ENCODE data around the gene DMXL2.
A peak's percentile ranks its signal among the peaks of the same experiment; 100 is the strongest.
"Not testable (repeated sequence)": the region's sequence is repeated elsewhere in the genome, so short reads cannot be mapped to it uniquely, and the experiment has no call there.

Gene DMXL2

DNA sequence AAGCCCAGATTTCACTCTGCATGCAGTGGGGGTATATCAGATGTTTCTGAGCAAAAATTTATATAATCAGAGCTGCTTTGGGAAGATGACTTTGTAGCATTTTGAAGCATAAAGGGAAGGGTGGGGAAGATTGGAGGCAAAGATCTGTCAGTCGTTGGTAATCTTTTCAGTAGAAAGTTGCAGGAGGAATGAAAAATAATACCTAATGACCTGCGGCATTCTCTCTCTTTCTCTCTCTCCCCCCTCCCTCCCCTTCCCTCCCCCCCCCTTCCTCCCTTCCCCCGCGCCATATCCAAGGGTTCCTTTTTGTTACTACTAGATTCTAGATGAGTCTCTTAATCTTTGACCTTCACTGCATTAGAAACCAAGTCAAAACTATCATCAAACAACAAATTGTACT is 1.5 kb upstream of the DMXL2 start:
- no peak for DNase-seq (ENCODE audit: low spot score)

DNA sequence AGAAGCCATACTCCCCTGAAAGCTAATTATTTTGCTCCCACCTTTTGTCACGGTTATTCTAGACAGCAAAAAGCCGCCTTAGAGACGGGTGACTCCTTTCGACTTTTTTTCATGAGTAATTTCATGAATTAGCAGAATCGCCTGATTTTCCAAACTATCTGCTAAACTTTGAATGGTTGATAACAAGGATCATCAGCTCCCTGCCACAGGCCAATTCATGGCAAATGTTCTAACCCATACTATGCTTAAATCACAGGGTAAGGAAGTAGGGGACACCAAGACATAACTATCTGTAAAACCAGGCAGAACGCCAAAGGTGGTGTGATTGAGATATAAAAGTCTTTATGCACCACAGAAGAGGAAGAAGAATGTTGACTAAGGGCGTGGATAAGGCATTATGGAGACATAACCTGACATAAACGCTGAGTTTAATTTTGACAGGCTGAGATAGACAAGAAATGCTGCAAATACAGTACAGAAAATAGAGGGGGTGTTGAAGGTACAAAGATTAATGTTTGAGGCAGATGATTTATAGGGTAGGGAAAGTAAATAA is 891 bp upstream of the DMXL2 start:
- DNase-seq (ENCODE audit: low spot score): peak; percentile 89

DNA sequence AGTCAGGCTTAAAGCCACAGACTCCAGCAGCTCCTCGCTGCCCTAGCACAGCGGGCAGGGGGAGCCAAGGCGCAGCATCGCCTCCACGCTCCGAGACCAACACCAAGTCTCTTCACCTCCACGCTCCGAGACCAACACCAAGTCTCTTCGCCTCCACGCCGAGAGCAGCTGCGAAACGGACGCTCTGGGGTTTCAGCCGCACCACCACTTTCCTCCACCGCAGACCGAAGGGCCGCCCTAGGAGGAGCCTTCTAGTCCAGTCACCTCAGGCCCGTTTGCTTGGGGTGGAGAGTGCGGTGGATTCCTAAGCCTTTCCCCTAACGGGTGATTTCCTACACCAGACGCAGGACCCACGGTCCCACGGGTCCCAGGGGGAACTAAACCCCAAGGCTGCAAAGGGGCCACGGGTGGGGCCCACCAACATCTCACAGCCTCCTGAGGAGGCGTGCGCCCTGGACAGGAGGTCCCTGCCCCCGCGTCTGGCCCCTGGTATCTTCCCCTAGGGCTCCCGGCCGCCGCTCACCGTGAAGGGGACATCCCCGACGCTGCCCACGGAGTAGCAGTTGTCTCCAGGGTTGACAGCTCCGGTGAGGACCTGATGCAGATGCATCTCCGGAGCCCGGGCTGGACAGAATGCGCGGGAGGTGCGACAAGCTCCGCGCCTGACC is 501 bp downstream of the DMXL2 start:
- peak; percentile 50 for DNase-seq (ENCODE audit: low spot score)

DNA sequence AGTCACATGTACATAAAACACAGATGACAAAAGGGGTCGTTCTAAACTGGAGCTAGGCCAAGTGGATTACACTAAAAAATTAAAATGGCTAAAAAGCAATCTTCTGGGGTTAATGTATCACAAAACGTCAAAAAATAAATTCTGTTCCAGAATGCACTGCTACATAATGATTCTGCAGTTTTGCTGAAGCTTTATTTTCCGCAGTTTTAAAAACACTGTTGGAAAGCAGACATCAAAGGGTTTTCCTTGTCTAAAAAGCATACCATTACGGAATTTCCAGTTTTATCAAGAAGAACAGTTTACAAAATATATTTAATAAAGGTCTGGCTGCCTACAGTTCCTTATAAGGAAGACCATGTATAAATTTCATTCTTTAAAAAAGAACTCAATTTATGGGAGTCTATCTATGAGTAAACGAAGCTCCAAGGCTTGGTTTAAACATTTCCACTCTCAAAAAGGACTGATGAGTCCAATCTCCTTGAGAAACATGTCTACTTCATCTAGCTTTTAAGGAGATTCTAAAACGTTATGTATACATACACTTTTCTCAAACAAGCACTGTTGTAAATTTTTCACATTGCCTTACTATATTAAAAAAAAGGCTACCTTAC is 1.3 kb downstream of the DMXL2 start:
- DNase-seq (ENCODE audit: low spot score): no peak

DNA sequence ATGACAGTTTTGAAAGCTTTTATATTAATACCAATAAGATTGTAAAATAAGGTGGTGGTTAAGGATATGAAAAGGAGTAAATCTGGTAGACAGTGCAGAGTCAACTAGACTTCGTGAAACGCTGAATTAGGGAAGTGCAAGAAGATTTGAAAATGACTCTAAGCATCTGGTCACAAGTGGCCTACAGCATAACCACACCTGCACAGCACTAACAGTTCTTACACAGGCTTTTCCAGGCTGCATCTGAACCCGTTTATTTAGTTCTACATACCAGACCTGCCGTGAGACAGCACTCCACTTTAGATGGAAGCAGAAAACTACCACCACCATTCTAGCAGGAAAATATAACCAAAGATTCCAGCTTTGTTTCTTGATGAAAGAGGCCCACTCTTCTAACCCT is 1.9 kb downstream of the DMXL2 start:
- DNase-seq (ENCODE audit: low spot score): no peak

DNA sequence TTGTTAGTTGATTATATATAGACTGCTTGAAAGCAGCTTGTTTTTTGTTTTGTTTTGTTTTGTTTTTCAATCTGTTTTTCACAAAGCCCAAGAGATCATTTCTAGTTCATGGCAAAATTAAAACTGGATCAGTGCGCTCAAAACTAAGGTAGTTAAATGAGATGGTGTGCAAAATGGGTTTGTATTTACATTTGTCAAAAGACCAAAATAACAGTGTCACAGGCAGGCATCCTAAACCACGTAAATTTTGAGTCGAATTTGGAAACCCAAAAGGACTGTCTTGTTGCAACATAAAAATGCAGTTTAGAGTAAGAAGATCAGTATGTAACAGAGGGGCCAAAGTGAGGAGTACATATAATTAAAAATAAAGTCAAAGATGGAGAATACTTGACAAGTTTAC is 2.4 kb downstream of the DMXL2 start:
- no peak for DNase-seq (ENCODE audit: low spot score)

DNA sequence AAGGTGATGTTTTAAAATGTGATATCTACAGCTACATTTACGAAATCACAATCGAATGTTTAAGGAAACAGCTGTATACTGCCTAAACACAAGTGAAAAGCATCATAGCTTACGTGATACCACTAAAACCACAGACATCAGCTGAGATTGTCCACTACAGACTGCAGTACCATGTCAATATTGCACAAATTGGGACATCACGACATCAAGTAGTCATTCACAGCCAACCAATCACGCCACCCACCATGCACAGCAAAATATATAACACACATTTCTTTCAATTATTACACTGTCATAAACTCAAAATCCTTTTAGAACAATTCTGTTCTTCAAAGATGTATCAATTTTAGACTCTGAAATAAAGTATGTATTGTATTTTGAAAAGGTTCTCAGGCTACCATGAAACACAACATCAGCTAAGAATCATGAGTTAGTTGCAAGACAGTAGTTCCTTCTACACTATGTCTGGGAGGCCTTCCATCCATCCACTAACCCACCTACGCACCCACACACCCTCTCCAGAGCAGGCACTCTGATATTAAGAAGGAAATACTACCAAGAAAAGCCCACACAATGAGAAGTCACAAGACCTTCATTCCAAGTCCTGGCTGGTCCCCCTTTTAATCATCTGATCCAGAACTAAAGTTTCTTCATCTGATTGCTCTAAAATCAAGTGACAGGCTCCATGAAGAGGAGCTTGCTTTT is 3.1 kb downstream of the DMXL2 start:
- no peak for DNase-seq (ENCODE audit: low spot score)

DNA sequence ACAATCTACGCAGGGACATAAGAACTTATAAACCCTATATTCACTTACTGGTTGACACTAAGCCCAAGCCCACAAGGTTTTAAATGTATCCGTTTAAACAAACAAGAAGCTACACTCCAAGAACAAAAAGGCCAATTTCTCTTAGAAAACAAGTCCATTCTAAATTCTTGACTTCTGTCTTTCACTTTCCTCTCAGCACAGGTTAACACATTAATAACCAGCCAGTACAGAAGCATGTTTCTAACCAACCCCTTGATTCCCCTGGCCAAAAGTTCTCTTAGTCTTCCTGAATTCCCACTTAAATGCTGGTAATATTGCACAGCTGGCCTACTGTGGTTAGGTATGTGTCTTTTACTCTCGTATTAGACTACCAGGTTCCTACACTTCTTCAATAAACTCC is 4.7 kb downstream of the DMXL2 start:
- DNase-seq (ENCODE audit: low spot score): no peak

DNA sequence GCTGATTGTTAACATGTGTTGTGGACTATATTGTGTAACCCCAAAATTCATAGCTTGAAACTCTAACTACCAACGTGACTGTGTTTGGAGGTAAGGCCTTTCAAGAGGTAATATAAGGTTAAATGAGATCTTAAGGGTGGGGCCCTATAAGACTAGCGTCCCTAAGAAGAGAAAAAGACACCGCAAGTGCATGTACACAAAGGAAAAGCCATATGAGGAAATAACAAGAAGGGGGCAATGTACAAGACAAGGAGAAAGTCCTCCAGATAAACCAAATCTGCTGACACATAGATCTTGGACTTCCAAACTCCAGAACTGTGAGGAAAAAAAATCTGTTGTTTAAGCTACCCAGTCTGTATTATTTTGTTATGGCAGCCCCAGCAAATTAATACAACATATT is 8.6 kb downstream of the DMXL2 start:
- no peak for DNase-seq (ENCODE audit: low spot score)

DNA sequence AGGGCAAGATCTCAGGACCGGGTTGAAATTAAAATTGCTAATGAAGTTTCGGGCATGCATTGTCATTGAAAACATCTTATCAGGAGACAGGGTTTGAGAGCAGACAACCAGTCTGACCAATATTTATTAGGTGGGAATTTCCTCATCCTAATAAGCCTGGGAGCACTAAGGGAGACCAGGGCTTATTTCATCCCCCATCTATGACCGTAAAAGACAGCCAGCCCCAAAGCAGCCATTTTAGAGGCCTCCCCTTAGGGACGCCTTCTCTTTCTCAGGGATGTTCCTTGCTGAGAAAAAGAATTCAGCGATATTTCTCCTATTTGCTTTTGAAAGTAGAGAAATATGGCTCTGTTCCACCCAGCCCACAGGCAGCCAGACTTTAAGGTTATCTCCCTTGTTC is 9.9 kb downstream of the DMXL2 start:
- not testable (repeated sequence) for DNase-seq (ENCODE audit: low spot score)

DNA sequence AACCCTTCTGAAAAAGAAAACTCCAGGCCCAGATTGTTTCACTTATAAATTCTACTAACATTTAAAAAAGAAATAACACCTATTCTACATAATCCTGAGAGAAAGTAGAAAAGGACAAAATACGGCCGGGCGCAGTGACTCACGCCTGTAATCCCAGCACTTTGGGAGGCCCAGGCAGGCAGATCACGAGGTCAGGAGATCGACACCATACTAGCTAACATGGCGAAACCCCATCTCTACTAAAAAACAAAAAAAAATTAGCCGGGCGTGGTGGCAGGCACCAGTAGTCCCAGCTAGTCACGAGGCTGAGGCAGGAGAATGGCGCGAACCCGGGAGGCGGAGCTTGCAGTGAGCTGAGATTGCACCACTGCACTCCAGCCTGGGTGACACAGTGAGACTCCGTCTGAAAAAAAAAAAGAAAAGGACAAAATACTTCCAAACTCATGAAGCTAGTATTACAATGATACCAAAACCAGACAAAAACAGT is 19.1 kb downstream of the DMXL2 start:
- DNase-seq (ENCODE audit: low spot score): not testable (repeated sequence)

DNA sequence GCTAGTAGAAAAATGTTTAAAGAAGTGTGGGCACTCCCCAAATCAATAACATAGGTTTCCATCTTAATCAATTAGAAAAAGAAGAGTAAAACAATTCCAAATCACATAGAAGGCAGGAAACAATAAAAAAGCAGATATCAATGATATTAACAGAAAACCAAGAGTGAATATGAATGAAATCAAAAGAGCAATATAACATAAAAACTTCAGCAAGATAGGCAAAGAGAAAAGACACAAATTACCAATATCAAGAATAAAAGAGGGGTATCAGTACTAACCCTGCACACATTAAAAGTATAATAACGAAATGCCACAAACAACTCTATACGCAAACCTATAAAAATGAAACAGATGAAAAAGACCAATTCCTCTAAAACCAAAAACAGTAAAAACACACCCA is 19.6 kb downstream of the DMXL2 start:
- no peak for DNase-seq (ENCODE audit: low spot score)

DNA sequence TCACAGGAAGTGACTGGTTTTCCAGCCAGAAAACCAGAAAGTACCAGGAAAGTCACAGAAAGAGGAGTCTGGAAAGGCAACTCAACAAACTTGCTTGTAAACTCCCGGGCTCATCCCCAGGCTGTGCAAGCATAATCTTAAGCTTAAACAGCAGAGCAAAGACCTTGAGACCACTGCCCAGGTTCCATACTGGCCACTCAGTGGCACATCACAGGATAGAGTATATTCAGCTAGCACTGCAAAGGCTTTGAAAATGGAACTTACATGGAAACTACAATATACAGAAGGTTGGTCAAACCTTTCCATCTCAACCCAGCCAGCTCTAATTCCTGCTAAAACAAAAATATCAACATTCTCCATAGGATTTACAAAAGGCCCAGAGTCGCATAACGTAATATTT is 20.1 kb downstream of the DMXL2 start:
- DNase-seq (ENCODE audit: low spot score): no peak

DNA sequence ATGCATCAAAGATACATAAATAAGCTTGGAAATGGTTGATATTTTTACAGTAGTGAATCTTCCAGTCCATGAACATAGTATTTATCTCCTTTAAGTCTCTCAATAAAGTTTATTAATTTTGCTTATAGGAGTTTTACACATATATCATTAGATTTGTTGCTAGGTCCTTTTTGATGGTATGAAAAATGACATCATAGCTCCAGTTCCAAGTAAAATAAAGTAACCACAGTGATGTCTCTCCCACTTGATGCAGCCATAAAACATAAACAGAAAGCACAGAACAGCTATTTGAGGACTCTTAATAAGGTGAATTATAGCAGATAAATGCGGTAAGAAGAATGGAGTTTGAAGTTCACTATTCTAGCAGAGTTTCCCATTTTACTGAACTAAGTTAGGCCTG is 20.8 kb downstream of the DMXL2 start:
- DNase-seq (ENCODE audit: low spot score): no peak

DNA sequence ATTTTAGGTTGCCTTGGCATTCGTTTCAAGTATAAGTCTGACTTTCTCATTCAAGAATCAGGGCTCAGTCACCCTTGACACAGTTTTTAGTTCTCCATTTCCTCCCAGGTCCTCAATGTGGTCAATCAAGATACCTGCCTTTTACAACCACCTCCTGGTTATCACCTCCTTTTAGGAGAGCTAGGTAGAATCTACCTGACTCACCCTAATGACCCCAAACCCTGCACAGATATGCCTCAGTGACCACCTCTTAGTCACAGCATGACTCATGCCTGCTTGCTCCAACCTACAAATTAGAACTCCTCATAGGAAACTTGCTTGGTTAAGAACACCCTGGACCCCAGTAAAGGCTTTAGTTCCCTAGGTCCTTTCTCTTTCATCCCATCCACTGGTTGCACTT is 22.5 kb downstream of the DMXL2 start:
- peak; percentile 82 for DNase-seq (ENCODE audit: low spot score)

DNA sequence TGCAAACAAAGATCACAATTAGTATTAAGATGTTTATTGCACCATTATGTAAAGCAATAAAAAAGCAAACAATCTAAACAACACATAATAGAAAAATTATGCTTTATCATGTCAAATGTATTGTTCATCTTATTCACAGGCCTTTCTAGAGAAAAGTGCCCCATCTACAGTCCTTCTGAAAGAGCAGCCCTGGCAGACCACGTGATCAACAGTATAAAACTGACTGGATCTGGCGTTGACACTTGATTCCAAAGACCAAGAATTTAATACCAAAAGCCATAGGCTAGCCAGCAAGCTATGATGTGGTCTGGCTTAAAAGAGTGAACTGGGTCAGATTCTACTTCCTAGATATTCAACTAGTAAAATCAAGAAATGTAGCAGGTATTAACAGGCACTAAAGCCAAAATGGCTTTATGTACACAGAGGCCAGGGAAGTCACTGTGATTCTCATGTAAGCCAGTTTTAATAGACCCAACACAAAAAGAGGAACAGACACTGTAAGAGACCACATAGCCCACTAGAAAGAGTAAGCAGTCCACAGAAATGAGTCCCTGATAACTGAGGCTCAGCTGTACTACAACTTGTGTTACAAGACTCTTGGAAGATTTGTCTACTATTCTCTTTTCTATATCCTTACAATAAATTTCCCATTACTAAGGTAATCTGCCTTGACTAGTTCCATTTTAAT is 32.5 kb downstream of the DMXL2 start:
- no peak for DNase-seq (ENCODE audit: low spot score)

DNA sequence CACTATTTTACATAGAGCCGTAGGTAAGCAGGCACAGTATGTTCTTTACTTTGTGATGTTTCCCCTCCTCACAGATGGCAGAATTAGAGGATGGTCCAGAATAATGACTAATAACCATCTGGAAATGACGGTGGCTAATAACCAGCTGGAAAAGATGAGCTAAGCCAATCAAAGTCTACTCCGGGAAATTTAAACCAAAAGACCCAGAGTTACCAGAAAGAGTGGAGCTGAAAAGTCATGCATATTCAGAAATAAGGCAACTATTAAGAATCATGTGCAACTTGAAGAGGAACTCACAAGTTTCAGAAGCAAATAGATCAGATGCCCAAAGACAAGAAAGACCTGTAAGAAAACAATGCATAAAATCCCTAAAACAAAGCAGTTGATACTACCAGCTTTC is 33.6 kb downstream of the DMXL2 start:
- DNase-seq (ENCODE audit: low spot score): no peak

DNA sequence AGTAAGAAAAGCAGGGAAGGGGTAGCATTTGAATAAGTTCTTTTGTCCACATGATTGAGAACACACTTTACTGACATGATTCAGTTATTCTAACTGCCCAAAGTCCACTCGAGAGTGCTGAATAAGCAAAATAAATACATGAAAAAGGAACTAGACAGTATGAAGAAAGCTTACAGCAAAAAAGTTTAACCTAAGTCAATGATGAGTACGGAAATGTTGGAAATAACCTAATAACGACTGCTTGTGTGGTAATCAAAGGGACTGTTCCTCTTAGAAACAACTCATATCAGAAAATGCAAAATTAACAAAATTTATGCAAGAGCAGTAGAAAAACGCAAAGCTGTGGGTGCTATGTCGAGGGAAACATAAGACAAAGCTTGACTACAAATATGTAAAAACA is 36.6 kb downstream of the DMXL2 start:
- no peak for DNase-seq (ENCODE audit: low spot score)

DNA sequence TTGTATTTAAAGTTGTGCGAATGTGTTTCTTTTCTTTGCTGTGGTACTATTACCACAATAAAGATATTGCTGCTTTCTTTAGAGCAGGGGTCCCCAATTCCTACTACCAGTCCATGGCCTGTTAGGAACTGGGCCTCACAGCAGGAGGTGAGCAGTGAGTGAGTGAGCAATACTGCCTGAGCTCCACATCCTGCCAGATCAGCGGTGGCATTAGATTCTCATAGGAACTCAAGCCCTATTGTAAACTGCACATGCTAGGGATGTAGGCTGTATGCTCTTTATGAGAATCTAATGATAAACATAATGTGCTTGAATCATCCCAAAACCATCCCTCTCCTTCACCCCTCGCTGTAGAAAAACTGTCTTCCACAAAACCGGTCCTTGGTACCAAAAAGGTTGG is 41.6 kb downstream of the DMXL2 start:
- DNase-seq (ENCODE audit: low spot score): no peak

DNA sequence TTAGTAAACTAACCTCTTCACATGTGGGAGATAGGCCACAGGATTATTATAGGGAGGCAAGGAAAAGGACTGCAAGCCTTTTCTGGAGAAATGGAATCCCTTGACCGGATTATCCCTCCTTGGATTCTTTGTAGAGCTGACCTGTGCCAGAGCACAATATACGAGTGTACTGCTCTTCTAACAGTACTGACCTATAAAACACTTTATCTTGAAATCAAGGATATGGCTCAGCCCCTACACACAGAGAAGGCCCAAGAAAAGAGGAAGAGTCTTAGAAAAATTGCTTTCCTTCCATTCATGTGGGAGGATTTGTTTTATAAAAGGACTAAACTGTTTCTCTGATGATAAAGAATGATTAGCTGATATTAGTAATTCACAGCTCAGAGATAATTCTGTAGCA is 42.2 kb downstream of the DMXL2 start:
- DNase-seq (ENCODE audit: low spot score): no peak

DNA sequence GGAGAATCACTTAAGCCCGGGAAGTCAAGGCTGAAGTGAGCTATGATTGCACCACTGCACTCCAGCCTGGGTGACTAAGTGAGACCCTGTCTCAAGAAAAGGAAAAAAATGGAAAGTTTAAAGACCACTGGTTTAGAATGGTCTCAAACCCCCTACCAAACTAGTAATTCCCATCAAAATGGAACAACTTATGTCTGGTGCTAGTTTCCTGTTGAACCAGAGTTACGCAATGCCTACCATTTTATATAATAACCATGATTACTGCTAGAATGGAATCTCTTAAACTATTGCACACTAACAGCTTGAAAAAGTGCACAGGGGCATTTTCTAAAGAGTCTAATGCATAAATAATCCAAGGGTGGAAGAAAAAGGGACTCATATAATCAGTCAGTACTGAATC is 43.6 kb downstream of the DMXL2 start:
- DNase-seq (ENCODE audit: low spot score): no peak

DNA sequence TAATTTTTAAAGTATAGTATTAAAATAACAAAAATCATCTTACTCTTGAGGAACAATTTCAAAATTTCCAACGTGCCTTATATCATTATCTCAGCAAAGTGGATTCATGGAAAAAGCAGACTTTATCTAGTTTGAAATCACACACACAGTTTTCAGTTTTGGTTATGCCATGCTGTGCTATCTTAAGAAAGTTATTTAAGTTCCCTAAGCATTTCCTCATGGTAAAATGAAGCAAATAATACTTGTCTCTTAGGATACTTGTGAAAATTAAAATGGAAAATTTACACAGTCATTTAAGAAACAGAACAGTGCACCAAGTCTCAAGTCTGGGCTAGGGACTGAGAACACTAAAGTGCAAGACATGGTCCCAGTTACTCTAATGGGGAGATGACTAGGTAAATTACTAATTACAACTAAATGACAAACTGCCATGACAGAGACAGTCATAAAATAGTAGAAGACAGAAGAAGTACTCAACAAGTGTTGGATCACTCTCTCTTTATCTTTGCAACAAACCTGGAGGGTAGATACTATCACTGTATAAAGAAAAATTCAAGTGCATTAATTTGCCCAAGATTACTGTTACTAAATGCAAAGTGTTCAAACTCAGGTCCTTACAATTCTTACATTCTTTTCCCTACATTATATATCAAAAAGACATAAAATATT is 44.8 kb downstream of the DMXL2 start:
- no peak for DNase-seq (ENCODE audit: low spot score)

Measured in LoVo (cell line).